ENCODE results near the gene ZFPL1.

DNA sequence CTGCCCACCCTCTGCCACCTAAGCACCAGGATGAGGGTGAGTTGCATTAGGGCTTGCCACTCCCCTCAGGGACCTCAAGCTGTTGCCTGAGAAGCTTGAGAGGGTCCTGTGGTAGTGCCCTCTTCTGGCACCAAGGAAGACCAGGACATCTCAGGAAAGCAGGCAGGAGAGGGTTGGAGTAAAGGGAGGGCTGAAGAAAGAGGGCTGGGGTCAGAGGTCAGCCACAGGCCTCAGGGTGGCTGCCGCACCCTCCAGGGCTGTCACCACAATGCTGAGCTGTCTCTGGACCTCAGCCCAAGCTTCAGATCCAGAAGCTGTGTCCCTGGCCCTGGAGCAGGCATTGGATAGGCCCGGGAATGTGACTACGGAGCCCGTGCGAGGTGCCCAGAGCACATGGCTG is 39.0 kb upstream of the ZFPL1 start:
- TF ChIP-seq, protein P1, sequence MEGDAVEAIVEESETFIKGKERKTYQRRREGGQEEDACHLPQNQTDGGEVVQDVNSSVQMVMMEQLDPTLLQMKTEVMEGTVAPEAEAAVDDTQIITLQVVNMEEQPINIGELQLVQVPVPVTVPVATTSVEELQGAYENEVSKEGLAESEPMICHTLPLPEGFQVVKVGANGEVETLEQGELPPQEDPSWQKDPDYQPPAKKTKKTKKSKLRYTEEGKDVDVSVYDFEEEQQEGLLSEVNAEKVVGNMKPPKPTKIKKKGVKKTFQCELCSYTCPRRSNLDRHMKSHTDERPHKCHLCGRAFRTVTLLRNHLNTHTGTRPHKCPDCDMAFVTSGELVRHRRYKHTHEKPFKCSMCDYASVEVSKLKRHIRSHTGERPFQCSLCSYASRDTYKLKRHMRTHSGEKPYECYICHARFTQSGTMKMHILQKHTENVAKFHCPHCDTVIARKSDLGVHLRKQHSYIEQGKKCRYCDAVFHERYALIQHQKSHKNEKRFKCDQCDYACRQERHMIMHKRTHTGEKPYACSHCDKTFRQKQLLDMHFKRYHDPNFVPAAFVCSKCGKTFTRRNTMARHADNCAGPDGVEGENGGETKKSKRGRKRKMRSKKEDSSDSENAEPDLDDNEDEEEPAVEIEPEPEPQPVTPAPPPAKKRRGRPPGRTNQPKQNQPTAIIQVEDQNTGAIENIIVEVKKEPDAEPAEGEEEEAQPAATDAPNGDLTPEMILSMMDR (IDR thresholded peaks at IDR 0.05): no peak
- no peak for TF ChIP-seq POLR2A (IDR thresholded peaks at IDR 0.05)
